ENCODE results near the gene MCM9. TPM values are rescaled to one million over a fixed set of nuclear protein-coding genes. Genes with fewer than 3 reads are reported as not detected.

The MCM9 gene
- total and polyA plus RNA-seq, 2 donors (not counting 1 experiment from before 2014, with no cell fraction given): 14.0 to 54.5 TPM

GRCh38 chr6:118963003-118963402, 28.0 kb upstream of the MCM9 start:
- Mint-ChIP-seq H3K9me3 (ENCODE audit: insufficient read depth) (no peaks in the 10 kb centered on the region), H3K4me1 (peaks cover 1% of the 10 kb centered on the region), H3K27ac (no peak overlapping the region), H3K27me3 (no peaks in the 10 kb centered on the region), H3K4me3 (no peak overlapping the region)
- Histone ChIP-seq H3K4me2 (replicated peaks; ENCODE audit: low read depth, low read length, poor library complexity, severe bottlenecking) (no peak overlapping the region), H3K9me3 (ENCODE audit: control extremely low read depth in 1 of 3, control insufficient read depth in 2 of 3, insufficient read depth in 1 of 3, low read length in 2 of 3) (no peaks in the 10 kb centered on the region), H3K4me3 (ENCODE audit: control extremely low read depth in 1 of 5, extremely low read depth in 1 of 5, insufficient read depth in 1 of 5, low read depth in 2 of 5, low read length in 4 of 5) (no peak overlapping the region), H3K4me1 (ENCODE audit: control insufficient read depth in 2 of 2, insufficient read depth in 2 of 2, low read length in 2 of 2) (no peaks in the 10 kb centered on the region), H3K27ac (ENCODE audit: low read length in 2 of 2) (no peak overlapping the region), H4K20me1 (ENCODE audit: control insufficient read depth, insufficient read depth, low read length, poor library complexity, severe bottlenecking) (no peaks in the 10 kb centered on the region), H2AFZ (ENCODE audit: insufficient read depth, low read depth, low read length, poor library complexity, severe bottlenecking) (no peak overlapping the region), H3K9ac (ENCODE audit: low read length) (no peak overlapping the region), H3K36me3 (replicated peaks in 1 of 2; ENCODE audit: control extremely low read depth in 1 of 2, control insufficient read depth in 1 of 2, extremely low read depth in 1 of 2, insufficient read depth in 2 of 2, low read length in 1 of 2) (no peaks in the 10 kb centered on the region), H3K27me3 (replicated peaks in 1 of 4; ENCODE audit: control extremely low read depth in 1 of 4, control insufficient read depth in 3 of 4, insufficient read depth in 4 of 4, low read length in 3 of 4) (no peaks in the 10 kb centered on the region), H3K79me2 (ENCODE audit: control insufficient read depth, insufficient read depth, low read length) (no peaks in the 10 kb centered on the region)
- CTCF ChIA-PET: interaction anchor here (0.6 to 4.4 kb wide), 4 partner anchors 70 to 753 kb away, joined by 3 to 37 read pairs (median 4); no protein-coding TSS in a partner anchor
- intact Hi-C loops (cut with micrococcal nuclease): loop anchor here (1.0 kb wide), 1 partner anchor 147 kb away; no protein-coding TSS in a partner anchor
- DNase-seq (no peak), ATAC-seq (ENCODE audit: low read depth) (no peak)
- POLR2A ChIA-PET: no interaction called here
- no peak for TF ChIP-seq CTCF (IDR thresholded peaks at IDR 0.05)
- no peak for TF ChIP-seq EZH2 (IDR thresholded peaks at IDR 0.05; ENCODE audit: borderline replicate concordance, insufficient read depth, low read depth, low read length, poor library complexity, severe bottlenecking)

- no peak for TF ChIP-seq EZH2 (IDR thresholded peaks at IDR 0.05; ENCODE audit: borderline replicate concordance, insufficient read depth, low read depth, low read length, poor library complexity, severe bottlenecking)
- no peak for TF ChIP-seq CTCF (IDR thresholded peaks at IDR 0.05)
- no peak overlapping the region for H2AFZ ChIP-seq (ENCODE audit: insufficient read depth, low read depth, low read length, poor library complexity, severe bottlenecking)
- DNase-seq: no peak
- POLR2A ChIA-PET: no interaction called here
- intact Hi-C loops (cut with micrococcal nuclease): no loop called here
- no peaks in the 10 kb centered on the region for H4K20me1 ChIP-seq (ENCODE audit: control insufficient read depth, insufficient read depth, low read length, poor library complexity, severe bottlenecking)
- no peaks in the 10 kb centered on the region for H3K9me3 ChIP-seq (ENCODE audit: control extremely low read depth in 1 of 3, control insufficient read depth in 2 of 3, insufficient read depth in 1 of 3, low read length in 2 of 3)
- no peak overlapping the region for H3K4me3 ChIP-seq (ENCODE audit: control extremely low read depth in 1 of 5, extremely low read depth in 1 of 5, insufficient read depth in 1 of 5, low read depth in 2 of 5, low read length in 4 of 5)
- ATAC-seq (ENCODE audit: low read depth): no peak
- WGBS (ENCODE audit: insufficient coverage): 100% methylated on average over 2 of the region's 4 CpGs
- no peaks in the 10 kb centered on the region for H3K79me2 ChIP-seq (ENCODE audit: control insufficient read depth, insufficient read depth, low read length)
- H3K9ac ChIP-seq (ENCODE audit: low read length): no peak overlapping the region
- H3K9me3 Mint-ChIP-seq (ENCODE audit: insufficient read depth): no peaks in the 10 kb centered on the region
- no peak overlapping the region for H3K4me2 ChIP-seq (replicated peaks; ENCODE audit: low read depth, low read length, poor library complexity, severe bottlenecking)
- no peaks in the 10 kb centered on the region for H3K27me3 ChIP-seq (replicated peaks in 1 of 4; ENCODE audit: control extremely low read depth in 1 of 4, control insufficient read depth in 3 of 4, insufficient read depth in 4 of 4, low read length in 3 of 4)
- H3K27ac Mint-ChIP-seq: no peak overlapping the region
- H3K36me3 ChIP-seq (replicated peaks in 1 of 2; ENCODE audit: control extremely low read depth in 1 of 2, control insufficient read depth in 1 of 2, extremely low read depth in 1 of 2, insufficient read depth in 2 of 2, low read length in 1 of 2): no peaks in the 10 kb centered on the region
- H3K27me3 Mint-ChIP-seq: no peaks in the 10 kb centered on the region
- CTCF ChIA-PET: no interaction called here
- H3K4me3 Mint-ChIP-seq: no peak overlapping the region
- H3K27ac ChIP-seq (ENCODE audit: low read length in 2 of 2): no peak overlapping the region
- H3K4me1 Mint-ChIP-seq: peaks cover 1% of the 10 kb centered on the region
- no peaks in the 10 kb centered on the region for H3K4me1 ChIP-seq (ENCODE audit: control insufficient read depth in 2 of 2, insufficient read depth in 2 of 2, low read length in 2 of 2)
These were observed 24.9 kb upstream of the MCM9 start for GRCh38 chr6:118959903-118960302.
